SK-N-SH treated with all-trans-retinoic acid at 6 μM for 48 hours (cell line): ENCODE data around the gene AMZ2.

Experiments used
- ATAC-seq: fragments of 200-7000 bp; cut with Tn5 transposase; 3 replicates; pipeline ENCODE4 v1.9.1; 2020; ENCODE audit warnings: mild to moderate bottlenecking, moderate library complexity
- ARNTL ChIP-seq: fragments of 450-650 bp; formaldehyde crosslinking; IDR thresholded peaks from 2 replicates; pipeline ENCODE4 v1.5.0; 2020; ENCODE audit warnings: low read depth, mild to moderate bottlenecking, moderate library complexity, borderline replicate concordance
- BACH2 ChIP-seq: fragments of 250-450 bp; sonication (Bioruptor Pico); IDR thresholded peaks from 2 replicates; pipeline ENCODE4 v1.9.0; 2021; ENCODE audit warnings: mild to moderate bottlenecking, borderline replicate concordance
- CREB5 ChIP-seq: fragments of 250-450 bp; sonication (Bioruptor Pico); IDR thresholded peaks from 2 replicates; pipeline ENCODE4 v1.5.1; 2020; ENCODE audit warnings: low read depth, mild to moderate bottlenecking, moderate library complexity
- CSRNP3 ChIP-seq: fragments of 250-450 bp; sonication (Bioruptor Pico); IDR thresholded peaks from 2 replicates; pipeline ENCODE4 v1.5.1; 2021; ENCODE audit warnings: mild to moderate bottlenecking, moderate library complexity
- ESRRG ChIP-seq: fragments of 250-450 bp; sonication (Bioruptor Pico); IDR thresholded peaks from 2 replicates; pipeline ENCODE4 v1.6.1; 2021; ENCODE audit warnings: mild to moderate bottlenecking
- GLIS3 ChIP-seq: fragments of 250-450 bp; sonication (Bioruptor Pico); IDR thresholded peaks from 2 replicates; pipeline ENCODE4 v1.5.0; 2020; ENCODE audit warnings: mild to moderate bottlenecking, moderate library complexity
- ISL1 ChIP-seq: fragments of 250-450 bp; sonication (Bioruptor Pico); IDR thresholded peaks from 2 replicates; pipeline ENCODE4 v2.1.2; 2022; ENCODE audit warnings: mild to moderate bottlenecking, moderate library complexity
- OSR1 ChIP-seq: fragments of 250-450 bp; sonication (Bioruptor Pico); IDR thresholded peaks from 2 replicates; pipeline ENCODE4 v1.8.0; 2022; ENCODE audit warnings: moderate library complexity, mild to moderate bottlenecking, inconsistent platforms
- PATZ1 ChIP-seq: fragments of 250-450 bp; sonication (Bioruptor Pico); IDR thresholded peaks from 2 replicates; pipeline ENCODE4 v1.8.0; 2020; ENCODE audit warnings: mild to moderate bottlenecking, moderate library complexity, borderline replicate concordance
- POU6F1 ChIP-seq: fragments of 250-450 bp; sonication (Bioruptor Pico); IDR thresholded peaks from 2 replicates; pipeline ENCODE4 v1.8.0; 2021; ENCODE audit warnings: low read depth, mild to moderate bottlenecking, moderate library complexity, borderline replicate concordance
- PPARA ChIP-seq: fragments of 250-450 bp; sonication (Bioruptor Pico); IDR thresholded peaks from 2 replicates; pipeline ENCODE4 v1.5.0; 2020; ENCODE audit warnings: mild to moderate bottlenecking, borderline replicate concordance
- RARB ChIP-seq: fragments of 250-450 bp; sonication (Bioruptor Pico); IDR thresholded peaks from 2 replicates; pipeline ENCODE4 v1.8.0; 2021; ENCODE audit warnings: mild to moderate bottlenecking, moderate library complexity
- SNAI2 ChIP-seq: fragments of 250-450 bp; sonication (Bioruptor Pico); IDR thresholded peaks from 2 replicates; pipeline ENCODE4 v1.5.0; 2020; ENCODE audit warnings: mild to moderate bottlenecking, moderate library complexity
- TCF4 ChIP-seq: fragments of 250-450 bp; sonication (Bioruptor Pico); IDR thresholded peaks from 2 replicates; pipeline ENCODE4 v1.8.0; 2021; ENCODE audit warnings: mild to moderate bottlenecking, moderate library complexity, borderline replicate concordance
- TOX ChIP-seq: fragments of 250-450 bp; sonication (Bioruptor Pico); IDR thresholded peaks from 2 replicates; pipeline ENCODE4 v1.8.0; 2021; ENCODE audit warnings: mild to moderate bottlenecking, moderate library complexity, borderline replicate concordance
- ZC3H10 ChIP-seq: fragments of 250-450 bp; sonication (Bioruptor Pico); IDR thresholded peaks from 2 replicates; pipeline ENCODE4 v1.5.1; 2021; ENCODE audit warnings: mild to moderate bottlenecking, moderate library complexity
- ZFP3 ChIP-seq: fragments of 250-450 bp; sonication (Bioruptor Pico); IDR thresholded peaks from 2 replicates; pipeline ENCODE4 v1.5.0; 2020; ENCODE audit warnings: mild to moderate bottlenecking, moderate library complexity
- ZFP30 ChIP-seq: fragments of 450-650 bp; formaldehyde crosslinking; IDR thresholded peaks from 2 replicates; pipeline ENCODE4 v1.5.0; 2022; ENCODE audit warnings: mild to moderate bottlenecking, moderate library complexity
- ZNF565 ChIP-seq: fragments of 450-650 bp; formaldehyde crosslinking; conservative IDR thresholded peaks from 2 replicates; pipeline ENCODE4 v1.5.0; 2020; ENCODE audit warnings: low read depth, mild to moderate bottlenecking, moderate library complexity
- ZNF70 ChIP-seq: fragments of 450-650 bp; formaldehyde crosslinking; IDR thresholded peaks from 2 replicates; pipeline ENCODE4 v1.5.0; 2020; ENCODE audit warnings: mild to moderate bottlenecking, moderate library complexity
- ZNF8 ChIP-seq: fragments of 450-650 bp; formaldehyde crosslinking; IDR thresholded peaks from 2 replicates; pipeline ENCODE4 v1.5.0; 2020; ENCODE audit warnings: mild to moderate bottlenecking, moderate library complexity

The AMZ2 gene

GRCh38 chr17:68304706-68305105, 56.9 kb downstream of the AMZ2 start:
- no peak for ATAC-seq
- no peak for TF ChIP-seq CREB5 (CRISPR knock-in tag)
- TF ChIP-seq ZC3H10 (CRISPR knock-in tag), result no peak
- no peak for TF ChIP-seq RARB (CRISPR knock-in tag)
- no peak for TF ChIP-seq ARNTL
- TF ChIP-seq GLIS3, result no peak
- TF ChIP-seq ZNF8 (CRISPR knock-in tag), result no peak
- no peak for TF ChIP-seq SNAI2 (CRISPR knock-in tag)
- TF ChIP-seq CSRNP3 (CRISPR knock-in tag), result no peak
- TF ChIP-seq PPARA (CRISPR knock-in tag), result no peak
- TF ChIP-seq ISL1 (CRISPR knock-in tag), result no peak
- no peak for TF ChIP-seq OSR1 (CRISPR knock-in tag)
- no peak for TF ChIP-seq PATZ1 (CRISPR knock-in tag)
- no peak for TF ChIP-seq POU6F1 (CRISPR knock-in tag)
- TF ChIP-seq BACH2, result no peak
- no peak for TF ChIP-seq ZFP3 (CRISPR knock-in tag)
- TF ChIP-seq TOX, result no peak
- TF ChIP-seq ZNF70 (CRISPR knock-in tag), result no peak
- TF ChIP-seq ZFP30 (CRISPR knock-in tag), result no peak

GRCh38 chr17:68305142-68305541, 57.3 kb downstream of the AMZ2 start:
- no peak for ATAC-seq
- TF ChIP-seq ZC3H10 (CRISPR knock-in tag) (no peak), GLIS3 (no peak), TCF4 (no peak), ZFP3 (CRISPR knock-in tag) (no peak), ZNF565 (no peak), OSR1 (CRISPR knock-in tag) (no peak), ZFP30 (CRISPR knock-in tag) (no peak), POU6F1 (CRISPR knock-in tag) (no peak), TOX (no peak), ESRRG (no peak), ISL1 (CRISPR knock-in tag) (no peak)
